DND-41 (cell line): ENCODE data around the gene PNPLA2.

Source experiments
- ATAC-seq: fragments of 200-7000 bp; cut with Tn5 transposase; 3 replicates; pipeline ENCODE4 v1.9.1; 2021; ENCODE audit warnings: low read depth; ENCODE audit not compliant: insufficient read depth
- DNase-seq: peaks from one replicate; pipeline ENCODE4 v3.0.0-alpha.2; 2020
- H2AFZ ChIP-seq: 2 replicates; pipeline ENCODE4 v1.6.0; 2012; ENCODE audit warnings: low read depth, low read length
- H3K27ac ChIP-seq: 2 replicates; pipeline ENCODE4 v1.5.1; 2012; ENCODE audit warnings: low read length, inconsistent platforms
- H3K27me3 ChIP-seq: fragments of 200-600 bp; sonication (generic); 2 replicates; pipeline ENCODE4 v1.6.0; 2012; ENCODE audit warnings: low read length, mild to moderate bottlenecking, inconsistent platforms; ENCODE audit not compliant: insufficient read depth, poor library complexity
- H3K36me3 ChIP-seq: 2 replicates; pipeline ENCODE4 v1.5.1; 2012; ENCODE audit warnings: low read length, inconsistent platforms; ENCODE audit not compliant: insufficient read depth
- H3K4me1 ChIP-seq: 2 replicates; pipeline ENCODE4 v1.5.1; 2012; ENCODE audit warnings: mild to moderate bottlenecking, low read length; ENCODE audit not compliant: insufficient read depth
- H3K4me2 ChIP-seq: 2 replicates; pipeline ENCODE4 v1.6.0; 2012; ENCODE audit warnings: mild to moderate bottlenecking, moderate library complexity, low read length, inconsistent platforms; ENCODE audit not compliant: insufficient read depth
- H3K4me3 ChIP-seq, 2 experiments: fragments of 200-600 bp in 1 of 2; shearing (Covaris generic) in 1 of 2; 2 replicates each; pipeline ENCODE4 v1.5.1; 2012 to 2016; ENCODE audit warnings: inconsistent platforms in 2 of 2, low read length in 2 of 2, mild to moderate bottlenecking in 2 of 2, low read depth in 1 of 2, moderate library complexity in 1 of 2
- H3K79me2 ChIP-seq: 2 replicates; pipeline ENCODE4 v1.6.0; 2012; ENCODE audit warnings: low read length, inconsistent platforms; ENCODE audit not compliant: insufficient read depth
- H3K9ac ChIP-seq: 2 replicates; pipeline ENCODE4 v1.6.0; 2012; ENCODE audit warnings: low read depth, mild to moderate bottlenecking, inconsistent platforms, low read length, moderate library complexity
- H3K9me3 ChIP-seq: 2 replicates; pipeline ENCODE4 v1.5.1; 2012; ENCODE audit warnings: low read length, moderate library complexity, mild to moderate bottlenecking, inconsistent platforms; ENCODE audit not compliant: insufficient read depth, severe bottlenecking
- H4K20me1 ChIP-seq: 2 replicates; pipeline ENCODE4 v1.6.0; 2012; ENCODE audit warnings: low read length; ENCODE audit not compliant: insufficient read depth
- EZH2 ChIP-seq: IDR thresholded peaks from 3 replicates; pipeline ENCODE4 v1.6.1; 2012; ENCODE audit warnings: borderline replicate concordance, low read depth, mild to moderate bottlenecking, moderate library complexity, low read length, inconsistent platforms; ENCODE audit not compliant: severe bottlenecking
- TF ChIP-seq, protein P1 (sequence below): IDR thresholded peaks from 2 replicates; pipeline ENCODE4 v1.5.1; 2012; ENCODE audit warnings: borderline replicate concordance, low read length, moderate library complexity, mild to moderate bottlenecking; ENCODE audit not compliant: poor library complexity, severe bottlenecking; ENCODE audit errors: extremely low read depth

Gene PNPLA2

DNA sequence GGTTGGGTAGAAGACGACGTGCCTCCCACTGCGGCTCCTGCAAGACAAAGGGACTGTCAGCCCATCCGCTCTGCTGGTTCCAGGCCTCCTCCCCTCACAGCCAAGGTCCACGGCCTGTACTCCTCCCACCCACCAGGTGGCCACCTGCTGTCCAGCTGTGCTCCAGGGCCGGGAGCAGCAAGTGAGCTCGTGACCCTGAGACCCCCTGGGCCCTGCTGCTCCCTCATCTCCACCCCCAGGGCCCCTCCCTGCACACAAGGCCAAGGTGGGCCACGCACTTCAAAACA is 51.4 kb downstream of the PNPLA2 start:
- H3K4me2 ChIP-seq: no peak overlapping the region
- H2AFZ ChIP-seq: no peak overlapping the region
- no peak overlapping the region for H3K27ac ChIP-seq
- H3K4me3 ChIP-seq: no peak overlapping the region
- H3K79me2 ChIP-seq: no peaks in the 10 kb centered on the region
- TF ChIP-seq, protein P1, sequence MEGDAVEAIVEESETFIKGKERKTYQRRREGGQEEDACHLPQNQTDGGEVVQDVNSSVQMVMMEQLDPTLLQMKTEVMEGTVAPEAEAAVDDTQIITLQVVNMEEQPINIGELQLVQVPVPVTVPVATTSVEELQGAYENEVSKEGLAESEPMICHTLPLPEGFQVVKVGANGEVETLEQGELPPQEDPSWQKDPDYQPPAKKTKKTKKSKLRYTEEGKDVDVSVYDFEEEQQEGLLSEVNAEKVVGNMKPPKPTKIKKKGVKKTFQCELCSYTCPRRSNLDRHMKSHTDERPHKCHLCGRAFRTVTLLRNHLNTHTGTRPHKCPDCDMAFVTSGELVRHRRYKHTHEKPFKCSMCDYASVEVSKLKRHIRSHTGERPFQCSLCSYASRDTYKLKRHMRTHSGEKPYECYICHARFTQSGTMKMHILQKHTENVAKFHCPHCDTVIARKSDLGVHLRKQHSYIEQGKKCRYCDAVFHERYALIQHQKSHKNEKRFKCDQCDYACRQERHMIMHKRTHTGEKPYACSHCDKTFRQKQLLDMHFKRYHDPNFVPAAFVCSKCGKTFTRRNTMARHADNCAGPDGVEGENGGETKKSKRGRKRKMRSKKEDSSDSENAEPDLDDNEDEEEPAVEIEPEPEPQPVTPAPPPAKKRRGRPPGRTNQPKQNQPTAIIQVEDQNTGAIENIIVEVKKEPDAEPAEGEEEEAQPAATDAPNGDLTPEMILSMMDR: peak; percentile 14
- no peak for TF ChIP-seq EZH2
- H3K9ac ChIP-seq: no peak overlapping the region
- H3K4me1 ChIP-seq: no peaks in the 10 kb centered on the region
- no peaks in the 10 kb centered on the region for H3K27me3 ChIP-seq
- H3K36me3 ChIP-seq: peaks cover 46% of the 10 kb centered on the region
- H3K9me3 ChIP-seq: no peaks in the 10 kb centered on the region
- DNase-seq: no peak
- peaks cover 9% of the 10 kb centered on the region for H4K20me1 ChIP-seq
- no peak for ATAC-seq

DNA sequence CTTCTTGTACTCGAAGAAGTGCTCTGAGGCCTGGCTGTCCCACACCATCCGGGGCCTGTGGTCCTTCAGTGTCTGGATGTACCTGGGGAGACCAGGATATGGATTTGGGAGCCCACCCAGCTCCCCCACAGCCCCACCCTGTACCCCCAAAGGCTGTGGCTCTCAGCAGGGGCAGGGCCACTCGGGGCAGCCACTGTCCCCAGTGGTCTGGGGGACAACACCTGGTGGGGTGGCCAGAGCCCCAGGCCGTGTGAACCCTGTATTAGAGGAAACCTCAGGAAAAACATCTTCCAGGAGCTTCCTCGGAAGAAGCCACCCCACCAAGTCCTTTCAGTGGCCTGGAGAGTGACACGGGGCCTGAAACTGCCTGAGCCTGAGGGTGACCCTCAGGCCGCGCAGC is 51.7 kb downstream of the PNPLA2 start:
- no peak overlapping the region for H3K4me3 ChIP-seq
- no peak for TF ChIP-seq EZH2
- TF ChIP-seq, protein P1: no peak
- no peak overlapping the region for H3K4me2 ChIP-seq
- H3K36me3 ChIP-seq: peaks cover 50% of the 10 kb centered on the region
- no peaks in the 10 kb centered on the region for H3K79me2 ChIP-seq
- H3K27me3 ChIP-seq: no peaks in the 10 kb centered on the region
- H3K9me3 ChIP-seq: no peaks in the 10 kb centered on the region
- ATAC-seq (no peak), DNase-seq (no peak)
- H4K20me1 ChIP-seq: peaks cover 9% of the 10 kb centered on the region
- H3K4me1 ChIP-seq: no peaks in the 10 kb centered on the region
- no peak overlapping the region for H3K27ac ChIP-seq
- H2AFZ ChIP-seq: no peak overlapping the region
- no peak overlapping the region for H3K9ac ChIP-seq

DNA sequence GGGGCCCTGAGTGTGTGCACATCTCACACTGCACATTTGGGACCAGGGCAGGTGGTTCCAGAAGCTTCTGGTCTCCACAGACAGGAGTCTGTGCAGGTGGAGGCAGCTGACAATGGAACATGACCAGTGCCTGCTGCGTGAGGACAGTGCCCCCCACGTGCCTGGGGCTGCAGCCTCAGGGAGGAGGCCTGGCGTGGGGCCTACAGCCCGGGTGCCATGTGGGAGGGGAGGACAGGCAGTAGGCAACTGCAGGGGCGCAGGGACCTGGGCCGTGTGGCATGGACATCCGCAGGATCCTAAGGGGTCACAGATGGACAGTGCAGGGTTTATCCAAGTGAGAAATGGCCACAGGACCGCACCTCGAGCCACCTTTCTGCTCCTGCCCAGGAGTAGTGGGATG is 52.8 kb downstream of the PNPLA2 start:
- Histone ChIP-seq H4K20me1 (peaks cover 13% of the 10 kb centered on the region), H3K9me3 (no peaks in the 10 kb centered on the region), H3K4me3 (no peak overlapping the region), H3K9ac (no peak overlapping the region), H3K36me3 (peaks cover 58% of the 10 kb centered on the region), H3K27ac (no peak overlapping the region), H3K27me3 (no peaks in the 10 kb centered on the region), H3K4me1 (no peaks in the 10 kb centered on the region), H3K79me2 (no peaks in the 10 kb centered on the region), H2AFZ (no peak overlapping the region), H3K4me2 (no peak overlapping the region)
- no peak for TF ChIP-seq EZH2
- TF ChIP-seq, protein P1: no peak
- DNase-seq (no peak), ATAC-seq (no peak)

DNA sequence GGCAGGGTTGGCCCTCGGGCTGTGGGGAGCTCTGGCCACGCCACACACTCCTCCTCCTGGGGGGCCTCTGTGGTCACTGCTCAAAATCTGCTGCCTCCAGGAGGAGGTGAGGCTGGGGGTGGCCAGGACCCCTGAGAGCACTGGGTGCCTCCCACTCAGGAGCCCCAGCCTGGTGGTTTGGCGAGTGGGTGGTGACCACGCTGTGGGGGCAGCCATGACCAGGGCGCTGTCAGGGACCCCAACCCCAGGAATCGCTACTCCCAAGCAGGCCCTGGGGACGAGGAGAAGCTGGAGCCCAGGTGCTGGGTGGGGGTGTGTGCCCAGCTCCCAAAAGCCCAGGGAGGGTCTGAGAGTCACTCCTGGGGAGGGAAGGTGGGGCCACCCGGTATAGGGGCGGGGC is 54.1 kb downstream of the PNPLA2 start:
- Histone ChIP-seq H3K36me3 (peaks cover 68% of the 10 kb centered on the region), H4K20me1 (peaks cover 12% of the 10 kb centered on the region), H3K9me3 (no peaks in the 10 kb centered on the region), H3K4me3 (no peak overlapping the region), H3K9ac (no peak overlapping the region), H3K4me1 (no peaks in the 10 kb centered on the region), H3K4me2 (no peak overlapping the region), H2AFZ (no peak overlapping the region), H3K27me3 (no peaks in the 10 kb centered on the region), H3K79me2 (no peaks in the 10 kb centered on the region), H3K27ac (no peak overlapping the region)
- DNase-seq: no peak
- no peak for ATAC-seq
- TF ChIP-seq, protein P1: no peak
- TF ChIP-seq EZH2: no peak
